ENCODE measurements around the gene SLC9A8.
A peak's percentile ranks its signal among the peaks of the same experiment; 100 is the strongest.
"Not testable (repeated sequence)": the region's sequence is repeated elsewhere in the genome, so short reads cannot be mapped to it uniquely, and the experiment has no call there.

SLC9A8 gene

DNA sequence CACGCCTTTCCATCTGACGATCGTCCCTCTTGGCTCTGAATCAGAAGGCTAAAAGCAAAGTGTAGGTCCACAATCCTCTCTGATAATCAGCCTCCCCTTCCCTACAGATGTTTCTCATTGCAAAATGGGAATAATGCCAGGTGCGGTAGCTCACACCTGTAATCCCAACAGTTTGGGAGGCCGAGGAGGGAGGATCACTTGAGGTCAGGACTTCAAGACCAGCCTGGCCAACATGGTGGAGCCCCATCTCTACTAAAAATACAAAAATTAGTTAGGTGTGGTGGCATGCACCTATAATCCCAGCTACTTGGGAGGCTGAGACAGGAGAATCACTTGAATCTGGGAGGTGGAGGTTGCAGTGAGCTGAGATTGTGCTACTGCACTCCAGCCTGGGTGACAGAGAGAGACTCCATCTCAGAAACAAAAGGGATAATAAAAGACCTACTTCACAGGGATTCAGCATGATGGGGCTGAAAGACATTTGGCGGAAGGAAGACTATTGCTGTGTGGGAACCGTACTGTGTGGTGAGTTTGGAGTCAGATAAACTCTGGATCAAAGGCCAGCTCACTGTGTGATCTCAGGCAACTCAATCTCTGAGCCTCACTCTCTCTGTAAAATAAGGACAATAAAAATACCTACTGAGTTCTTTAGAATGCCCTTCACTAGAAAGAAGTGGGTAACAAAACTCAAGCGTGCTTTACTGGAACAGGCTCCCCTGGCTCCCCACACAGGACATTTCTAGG, 15.9 kb upstream of the SLC9A8 start:
- no peak for TF ChIP-seq POLR2A (IDR thresholded peaks at IDR 0.05; ENCODE audit: low read depth, low read length)
- no peak for DNase-seq (ENCODE audit: insufficient read length, low spot score)
- FAIRE-seq, result no peak

DNA sequence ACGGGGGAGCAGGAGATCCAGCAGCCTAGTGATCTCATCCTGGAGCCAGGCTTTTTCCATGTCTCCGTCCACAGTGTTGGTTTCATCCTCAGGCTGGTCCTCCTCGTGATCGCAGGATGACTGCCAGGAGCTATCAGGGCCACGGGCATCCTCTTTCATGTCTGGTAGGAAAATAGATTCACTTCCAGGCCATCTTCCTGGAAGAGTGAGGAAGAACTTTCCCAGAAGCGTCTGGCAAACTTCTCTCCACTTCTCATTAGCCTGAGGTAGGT, 15.3 kb upstream of the SLC9A8 start:
- DNase-seq (ENCODE audit: insufficient read length, low spot score), result no peak
- FAIRE-seq, result no peak
- TF ChIP-seq POLR2A (IDR thresholded peaks at IDR 0.05; ENCODE audit: low read depth, low read length), result no peak

DNA sequence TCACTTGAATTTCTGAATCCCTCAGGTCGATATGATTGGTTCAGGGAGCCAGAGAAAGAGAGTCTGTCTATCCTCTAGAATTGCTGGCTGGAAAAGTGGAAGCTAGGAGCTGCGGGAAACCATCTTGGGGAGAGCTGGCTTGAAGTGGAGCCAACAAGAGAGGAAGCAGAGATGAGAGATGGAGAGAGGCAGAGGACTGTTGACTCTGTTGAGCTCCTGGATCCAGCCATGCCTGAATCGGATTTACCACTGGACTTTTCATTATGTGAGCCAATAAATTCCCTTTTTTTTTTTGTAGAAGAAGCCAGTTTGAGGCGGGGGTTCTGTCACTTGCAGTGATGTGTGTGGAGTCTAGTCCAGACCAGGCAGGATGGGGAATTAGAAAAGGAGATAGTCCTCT, 13.9 kb upstream of the SLC9A8 start:
- FAIRE-seq, result no peak
- no peak for TF ChIP-seq POLR2A (IDR thresholded peaks at IDR 0.05; ENCODE audit: low read depth, low read length)
- no peak for DNase-seq (ENCODE audit: insufficient read length, low spot score)

DNA sequence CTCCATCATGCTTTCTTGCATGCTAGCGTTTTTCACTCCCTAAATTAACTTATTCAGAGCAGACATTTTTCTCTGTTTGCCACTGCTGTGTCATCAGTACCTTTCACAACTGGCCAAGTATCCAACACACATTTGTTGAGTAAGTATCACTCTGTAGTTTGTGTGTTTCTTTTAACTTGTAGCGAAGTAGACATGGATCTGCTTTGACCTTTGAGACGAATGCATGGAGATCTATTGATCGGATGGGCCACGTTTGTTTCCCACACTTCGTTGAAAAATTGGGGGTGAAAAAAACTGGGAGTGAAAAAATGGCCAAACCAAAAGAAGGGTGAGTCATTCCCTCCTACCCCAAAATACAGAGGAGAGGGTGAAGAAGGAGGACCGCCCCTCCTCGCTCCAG, 12.9 kb upstream of the SLC9A8 start:
- FAIRE-seq, result no peak
- TF ChIP-seq POLR2A (IDR thresholded peaks at IDR 0.05; ENCODE audit: low read depth, low read length), result no peak
- no peak for DNase-seq (ENCODE audit: insufficient read length, low spot score)

DNA sequence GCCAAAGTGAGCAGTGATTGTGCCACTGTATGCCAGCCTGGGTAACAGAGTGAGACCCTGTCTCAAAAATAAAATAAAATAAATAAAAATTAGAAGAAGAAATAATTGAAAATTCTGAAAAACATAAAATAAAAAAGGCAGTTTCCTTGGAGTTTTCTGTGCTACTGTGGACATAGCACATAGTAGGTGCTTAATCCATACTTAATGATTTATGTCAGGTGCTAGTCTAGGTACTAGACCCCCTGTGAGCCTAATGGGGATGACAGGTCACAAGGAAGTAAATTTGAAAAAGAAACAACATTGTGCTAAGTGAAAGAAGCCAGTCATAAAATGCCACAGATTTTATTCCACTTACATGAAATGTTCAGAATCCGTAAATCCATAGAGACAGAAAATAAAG, 9.2 kb upstream of the SLC9A8 start:
- DNase-seq (ENCODE audit: insufficient read length, low spot score) (no peak), FAIRE-seq (no peak)
- no peak for TF ChIP-seq POLR2A (IDR thresholded peaks at IDR 0.05; ENCODE audit: low read depth, low read length)

DNA sequence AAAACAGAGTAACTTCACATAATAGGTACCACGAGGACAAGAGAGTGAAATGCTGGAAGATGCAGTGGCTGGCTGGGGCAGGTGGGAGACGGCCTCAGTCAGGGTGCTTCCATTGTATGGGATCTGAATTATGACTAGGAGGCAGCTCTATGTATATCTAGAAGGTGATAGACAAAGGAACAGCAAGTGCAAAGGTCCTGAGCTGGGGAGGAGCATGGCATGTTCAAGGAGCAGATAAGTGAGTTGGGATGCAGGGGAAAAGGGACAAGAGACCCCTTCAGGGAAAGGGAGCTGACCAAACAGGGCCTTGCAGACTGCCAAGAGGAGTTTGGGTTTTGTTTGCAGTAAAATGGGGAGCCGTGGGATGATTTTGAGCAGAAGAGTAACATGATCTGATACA, 8.3 kb upstream of the SLC9A8 start:
- DNase-seq (ENCODE audit: insufficient read length, low spot score), result no peak
- TF ChIP-seq POLR2A (IDR thresholded peaks at IDR 0.05; ENCODE audit: low read depth, low read length), result no peak
- FAIRE-seq, result no peak

DNA sequence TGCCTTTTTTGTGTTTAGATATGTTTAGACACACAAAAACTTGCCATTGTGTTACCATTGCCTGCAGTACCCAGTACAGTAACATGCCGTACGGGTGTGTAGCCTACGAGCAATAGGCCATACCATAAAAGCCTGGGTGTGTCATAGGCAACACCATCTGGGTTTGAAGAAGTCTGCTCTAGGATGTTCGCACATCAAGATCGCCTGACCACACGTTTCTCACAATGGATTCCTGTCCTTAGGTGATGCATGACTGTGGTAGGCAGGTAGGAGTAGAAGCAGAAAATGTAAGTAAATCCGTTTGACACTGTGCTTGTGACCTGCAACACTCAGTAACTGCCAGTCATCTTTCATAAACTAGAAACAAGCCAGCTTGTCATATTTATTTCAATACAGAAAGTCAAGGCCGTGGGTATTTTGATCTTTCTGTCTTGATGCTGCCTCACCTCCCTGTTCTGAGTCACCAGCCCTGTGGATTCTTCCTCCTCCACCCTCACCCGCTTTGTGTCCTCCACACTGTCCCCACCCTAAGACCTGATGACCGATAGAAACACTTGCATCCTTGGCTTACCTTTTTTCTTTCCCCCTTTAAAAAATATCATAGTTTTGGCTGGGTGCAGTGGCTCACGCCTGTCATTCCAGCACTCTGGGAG, 7.3 kb upstream of the SLC9A8 start:
- FAIRE-seq; DNase-seq (ENCODE audit: insufficient read length, low spot score): not testable (repeated sequence)

DNA sequence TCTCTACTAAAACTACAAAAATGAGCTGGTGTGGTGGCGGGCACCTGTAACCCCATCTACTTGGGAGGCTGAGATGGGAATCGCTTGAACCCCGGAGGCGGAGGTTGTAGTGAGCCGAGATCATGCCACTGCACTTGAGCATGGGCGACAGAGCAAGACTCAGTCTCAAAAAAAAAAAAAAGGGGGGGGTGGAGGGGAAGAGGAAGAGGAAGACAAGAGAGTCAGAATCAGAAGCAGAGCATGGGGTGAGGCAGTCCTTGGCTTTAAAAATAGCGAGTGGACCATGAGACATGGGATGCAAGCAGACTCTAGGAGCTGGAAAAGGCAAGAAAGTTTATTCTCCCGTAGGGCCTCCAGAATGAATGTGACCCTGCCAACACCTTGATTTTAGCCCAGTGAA, 3.9 kb upstream of the SLC9A8 start:
- no peak for FAIRE-seq
- no peak for TF ChIP-seq POLR2A (IDR thresholded peaks at IDR 0.05; ENCODE audit: low read depth, low read length)
- DNase-seq (ENCODE audit: insufficient read length, low spot score), result no peak

DNA sequence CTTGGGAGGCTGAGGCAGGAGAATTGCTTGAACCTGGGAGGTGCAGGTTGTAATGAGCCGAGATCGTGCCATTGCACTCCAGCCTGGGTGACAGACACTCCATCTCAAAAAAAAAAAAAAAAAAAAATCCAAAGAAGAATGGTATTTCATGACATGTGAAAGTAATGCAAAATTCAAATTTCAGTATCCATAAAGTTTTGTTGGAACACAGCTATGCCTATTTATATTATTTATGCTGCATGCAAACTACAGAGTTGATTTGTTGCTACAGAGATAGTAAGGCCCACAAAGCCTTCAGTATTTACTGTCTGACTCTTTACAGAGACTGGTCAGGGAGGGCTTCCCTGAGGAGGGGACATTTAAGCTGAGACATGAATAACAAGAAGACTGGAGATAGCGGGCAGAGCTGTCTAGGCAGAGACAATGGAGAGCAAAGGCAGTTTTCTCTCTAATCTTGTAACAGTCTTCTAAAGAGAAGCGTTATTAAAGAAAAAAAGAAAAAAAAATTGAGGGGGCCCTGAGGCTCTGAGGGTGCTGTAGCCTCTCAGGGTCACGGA, 2.7 kb upstream of the SLC9A8 start:
- FAIRE-seq, result no peak
- DNase-seq (ENCODE audit: insufficient read length, low spot score), result no peak
- no peak for TF ChIP-seq POLR2A (IDR thresholded peaks at IDR 0.05; ENCODE audit: low read depth, low read length)

DNA sequence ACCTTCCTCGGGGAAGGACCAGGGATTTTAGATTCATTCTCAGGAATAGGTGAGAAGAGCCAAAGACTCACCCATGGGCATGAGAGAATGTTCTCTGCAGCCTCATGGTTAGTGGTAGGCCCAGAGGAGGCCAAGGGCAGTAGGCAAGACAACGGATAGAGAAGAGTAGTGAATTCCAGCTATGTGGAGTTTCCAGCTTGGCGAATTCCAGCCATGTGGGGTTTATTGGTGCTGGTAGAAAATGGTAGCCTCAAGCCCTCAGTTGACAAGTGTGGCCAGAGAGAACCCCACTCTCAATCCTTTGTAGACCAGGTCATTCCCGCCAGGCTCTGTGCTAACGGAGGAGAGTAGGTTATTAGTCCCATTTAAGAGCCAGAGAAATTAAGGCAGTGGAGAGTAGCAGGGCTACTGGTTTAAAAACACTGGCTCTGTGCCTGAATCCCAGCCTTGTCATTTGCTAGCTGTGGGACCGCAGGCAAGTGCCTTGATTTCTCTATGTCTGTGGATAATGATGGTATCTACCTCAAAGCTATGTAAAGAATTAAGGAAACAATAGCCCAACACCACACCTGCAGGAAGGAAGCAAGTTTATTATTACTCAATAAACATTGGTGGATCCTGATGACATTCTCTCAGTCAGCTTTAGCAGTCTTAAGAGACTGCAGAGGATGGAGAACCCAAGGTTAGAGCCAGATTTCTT, 2.0 kb upstream of the SLC9A8 start:
- DNase-seq (ENCODE audit: insufficient read length, low spot score) (no peak), FAIRE-seq (no peak)
- TF ChIP-seq POLR2A (IDR thresholded peaks at IDR 0.05; ENCODE audit: low read depth, low read length), result no peak

DNA sequence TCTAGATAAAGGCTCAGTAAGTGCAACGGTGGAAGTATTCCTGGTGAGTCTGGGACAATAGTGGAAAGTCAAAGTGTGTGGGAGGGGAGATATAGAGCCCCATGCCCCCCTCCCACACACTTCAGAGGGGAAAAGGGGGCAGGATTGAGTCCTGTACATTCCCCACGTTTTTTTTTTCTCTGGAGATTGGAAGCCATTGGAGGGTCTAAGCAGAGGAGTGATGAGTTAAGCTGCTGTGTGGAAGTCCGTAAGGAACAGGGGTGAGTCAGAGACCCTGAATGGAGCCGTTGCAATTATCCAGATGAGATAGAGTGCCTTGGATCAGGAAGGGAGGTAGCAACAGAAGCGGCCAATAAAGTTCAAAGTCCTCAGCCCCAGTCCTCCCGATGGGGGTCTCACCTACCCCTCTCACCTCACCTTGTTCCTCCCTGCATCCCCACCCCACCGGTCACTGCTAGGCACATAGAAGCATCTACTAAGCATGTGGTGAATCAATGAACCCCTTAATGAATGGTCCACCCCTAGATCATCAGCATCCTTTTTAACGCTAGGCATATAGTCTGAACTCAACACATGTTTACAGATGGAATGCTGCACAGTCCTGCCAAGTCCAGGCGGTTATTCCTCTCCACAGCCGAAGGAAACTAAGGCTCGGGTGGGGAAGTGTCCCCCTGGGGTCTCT, 662 bp upstream of the SLC9A8 start:
- FAIRE-seq, result no peak
- TF ChIP-seq POLR2A (IDR thresholded peaks at IDR 0.05; ENCODE audit: low read depth, low read length), result no peak
- DNase-seq (ENCODE audit: insufficient read length, low spot score), result peak; percentile 50

DNA sequence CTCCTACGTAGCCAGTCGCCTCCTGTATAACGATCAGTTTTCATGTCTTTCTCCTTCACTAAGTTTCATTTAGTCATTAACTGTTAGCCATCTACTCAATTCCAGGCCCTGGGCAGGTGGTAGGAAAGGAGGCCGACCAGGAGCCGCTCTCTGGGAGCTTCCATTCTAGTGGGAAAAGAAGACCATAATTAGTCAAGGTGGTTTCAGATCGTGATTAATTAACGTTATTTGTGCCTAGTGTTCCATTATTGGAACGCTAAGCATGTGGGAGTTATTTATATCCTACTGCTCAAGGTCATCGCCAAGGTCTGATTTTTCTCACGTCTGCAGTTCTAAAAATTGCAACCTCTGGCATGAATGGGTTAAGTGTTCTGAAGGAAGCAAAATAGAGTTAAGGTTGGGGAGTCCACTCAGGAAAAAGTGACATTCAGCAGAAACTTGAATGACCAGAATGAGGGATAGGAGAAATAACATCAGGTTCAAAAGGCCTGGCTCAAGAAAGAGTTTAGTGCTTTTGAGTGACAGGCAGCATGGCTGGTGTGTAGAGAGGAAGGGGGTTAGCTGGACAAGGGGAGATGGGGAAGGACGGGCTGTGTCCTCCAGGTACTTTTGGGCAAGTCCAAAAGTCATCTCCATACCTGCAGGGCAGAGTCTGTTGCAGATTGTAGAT, 812 bp downstream of the SLC9A8 start:
- no peak for TF ChIP-seq POLR2A (IDR thresholded peaks at IDR 0.05; ENCODE audit: low read depth, low read length)
- FAIRE-seq (no peak), DNase-seq (ENCODE audit: insufficient read length, low spot score) (no peak)

DNA sequence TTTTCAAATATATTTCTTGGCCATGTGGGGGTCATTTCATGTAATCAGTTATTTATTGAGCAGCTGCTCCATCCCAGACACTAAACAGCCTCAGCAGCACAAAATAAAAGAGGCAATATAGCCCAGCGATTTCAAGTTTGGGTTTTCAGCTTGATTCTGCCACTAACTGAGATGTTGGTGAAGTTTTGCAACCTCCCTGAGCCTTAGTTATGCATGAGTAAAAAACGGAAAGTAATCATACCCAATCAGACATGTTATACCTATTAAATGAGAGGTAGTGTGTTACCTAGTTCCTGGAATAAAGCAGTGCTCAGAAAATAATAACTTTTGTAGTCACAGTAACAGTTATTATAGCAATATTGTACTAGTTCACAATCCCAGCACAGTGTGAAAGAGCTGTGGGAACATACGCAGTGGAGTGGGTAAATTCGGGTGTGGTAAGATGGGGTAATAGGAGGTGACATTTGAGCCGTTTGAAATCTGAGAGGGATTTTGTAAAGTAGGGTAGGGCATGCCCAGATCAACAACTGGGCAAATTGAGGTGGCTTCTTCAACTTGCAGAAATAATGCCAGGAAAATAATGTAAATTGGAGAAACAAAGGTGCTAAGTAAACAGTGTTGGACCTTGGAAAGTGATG, 1.5 kb downstream of the SLC9A8 start:
- DNase-seq (ENCODE audit: insufficient read length, low spot score), result no peak
- no peak for FAIRE-seq
- no peak for TF ChIP-seq POLR2A (IDR thresholded peaks at IDR 0.05; ENCODE audit: low read depth, low read length)

All from H54 (cell line).